PFSK-1 (cell line): ENCODE data around the gene ADCY6.

Source experiments
- FOXP2 ChIP-seq: optimal IDR thresholded peaks from 2 replicates; pipeline ENCODE3; 2011; ENCODE audit warnings: borderline replicate concordance, control low read depth, inconsistent platforms; ENCODE audit not compliant: insufficient read depth; ENCODE audit errors: extremely low read length, extremely low read depth
- POLR2AphosphoS5 ChIP-seq: IDR thresholded peaks from 2 replicates; pipeline ENCODE4 v1.6.1; 2012; ENCODE audit warnings: low read depth, mild to moderate bottlenecking, control low read depth, low read length, moderate library complexity
- SIN3A ChIP-seq: IDR thresholded peaks from 2 replicates; pipeline ENCODE4 v1.6.1; 2012; ENCODE audit warnings: mild to moderate bottlenecking, low read length, moderate library complexity, borderline replicate concordance; ENCODE audit not compliant: insufficient read depth
- TAF1 ChIP-seq: IDR thresholded peaks from 2 replicates; pipeline ENCODE4 v1.6.1; 2012; ENCODE audit warnings: low read length, control low read depth, borderline replicate concordance; ENCODE audit not compliant: insufficient read depth
- TF ChIP-seq, protein P1 (sequence below), 2 experiments: IDR thresholded peaks; 2 replicates each; pipeline versions ENCODE4 v1.6.1 to v1.8.0; 2011 to 2012; ENCODE audit warnings: low read depth in 2 of 2, low read length in 2 of 2, control low read depth in 1 of 2, inconsistent platforms in 1 of 2, mild to moderate bottlenecking in 1 of 2, moderate library complexity in 1 of 2; ENCODE audit not compliant: insufficient read depth in 1 of 2

The ADCY6 gene

DNA sequence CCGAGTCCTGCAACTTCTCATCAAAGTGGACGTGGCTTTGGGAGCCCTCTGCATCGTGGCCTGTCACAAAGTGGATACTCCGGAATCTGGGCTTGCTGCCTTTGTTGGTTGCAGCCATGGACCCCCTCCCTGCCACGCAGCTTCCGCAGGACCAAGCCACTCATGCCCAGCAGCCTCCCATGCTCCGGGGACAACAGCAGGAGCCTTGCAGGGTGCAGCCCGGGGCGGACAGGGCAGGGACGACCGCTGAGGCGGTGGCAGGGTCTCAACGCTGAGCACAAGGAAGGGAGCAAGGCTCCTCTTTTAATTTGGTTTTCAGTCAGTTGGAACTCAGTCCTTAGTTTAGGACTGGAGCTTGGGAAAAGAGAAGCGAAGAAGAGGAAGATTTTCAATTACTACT lies 12.1 kb upstream of the ADCY6 start:
- no peak for TF ChIP-seq TAF1
- TF ChIP-seq POLR2AphosphoS5 = no peak
- TF ChIP-seq FOXP2 = no peak
- no peak for TF ChIP-seq SIN3A

DNA sequence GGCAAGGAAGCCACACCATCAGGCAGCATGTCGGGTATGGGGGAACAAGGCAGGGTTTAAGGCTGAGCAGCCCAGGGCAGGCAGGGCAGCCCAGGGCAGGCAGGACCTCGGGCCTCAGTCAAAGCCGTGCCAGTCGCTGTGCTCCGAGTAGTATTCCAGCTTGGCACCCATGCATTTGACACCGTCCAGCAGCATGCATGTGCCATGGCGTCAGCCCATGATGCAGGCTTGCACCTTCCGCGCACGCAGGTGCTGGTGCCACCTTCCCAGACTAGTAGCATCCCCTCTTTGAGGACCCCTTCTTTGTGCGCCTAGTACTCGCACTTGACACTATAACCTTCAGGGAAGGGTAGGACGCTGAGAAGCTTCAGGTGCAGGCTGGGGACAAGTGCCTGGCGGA lies 11.6 kb upstream of the ADCY6 start:
- no peak for TF ChIP-seq SIN3A
- no peak for TF ChIP-seq FOXP2
- TF ChIP-seq POLR2AphosphoS5 = no peak

DNA sequence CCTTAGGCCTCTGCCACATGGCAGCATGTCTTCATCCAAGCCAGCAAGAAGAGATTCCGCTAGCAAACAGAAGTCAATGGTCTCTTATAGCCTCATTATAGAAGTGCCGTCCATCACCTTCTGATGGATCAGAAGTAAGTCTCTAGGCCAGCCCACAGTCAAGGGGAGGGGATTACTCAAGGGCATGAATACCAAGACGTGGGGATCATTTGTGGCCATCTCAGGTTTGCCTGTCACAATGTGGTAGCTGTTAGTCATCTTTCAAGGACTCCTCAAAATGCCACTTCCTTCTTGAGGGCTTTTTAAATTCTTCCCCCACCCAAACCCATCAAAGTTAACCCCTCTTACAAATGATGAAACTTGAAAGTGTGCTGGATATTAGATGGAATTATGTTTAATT lies 8.1 kb upstream of the ADCY6 start:
- no peak for TF ChIP-seq FOXP2
- TF ChIP-seq, protein P1, sequence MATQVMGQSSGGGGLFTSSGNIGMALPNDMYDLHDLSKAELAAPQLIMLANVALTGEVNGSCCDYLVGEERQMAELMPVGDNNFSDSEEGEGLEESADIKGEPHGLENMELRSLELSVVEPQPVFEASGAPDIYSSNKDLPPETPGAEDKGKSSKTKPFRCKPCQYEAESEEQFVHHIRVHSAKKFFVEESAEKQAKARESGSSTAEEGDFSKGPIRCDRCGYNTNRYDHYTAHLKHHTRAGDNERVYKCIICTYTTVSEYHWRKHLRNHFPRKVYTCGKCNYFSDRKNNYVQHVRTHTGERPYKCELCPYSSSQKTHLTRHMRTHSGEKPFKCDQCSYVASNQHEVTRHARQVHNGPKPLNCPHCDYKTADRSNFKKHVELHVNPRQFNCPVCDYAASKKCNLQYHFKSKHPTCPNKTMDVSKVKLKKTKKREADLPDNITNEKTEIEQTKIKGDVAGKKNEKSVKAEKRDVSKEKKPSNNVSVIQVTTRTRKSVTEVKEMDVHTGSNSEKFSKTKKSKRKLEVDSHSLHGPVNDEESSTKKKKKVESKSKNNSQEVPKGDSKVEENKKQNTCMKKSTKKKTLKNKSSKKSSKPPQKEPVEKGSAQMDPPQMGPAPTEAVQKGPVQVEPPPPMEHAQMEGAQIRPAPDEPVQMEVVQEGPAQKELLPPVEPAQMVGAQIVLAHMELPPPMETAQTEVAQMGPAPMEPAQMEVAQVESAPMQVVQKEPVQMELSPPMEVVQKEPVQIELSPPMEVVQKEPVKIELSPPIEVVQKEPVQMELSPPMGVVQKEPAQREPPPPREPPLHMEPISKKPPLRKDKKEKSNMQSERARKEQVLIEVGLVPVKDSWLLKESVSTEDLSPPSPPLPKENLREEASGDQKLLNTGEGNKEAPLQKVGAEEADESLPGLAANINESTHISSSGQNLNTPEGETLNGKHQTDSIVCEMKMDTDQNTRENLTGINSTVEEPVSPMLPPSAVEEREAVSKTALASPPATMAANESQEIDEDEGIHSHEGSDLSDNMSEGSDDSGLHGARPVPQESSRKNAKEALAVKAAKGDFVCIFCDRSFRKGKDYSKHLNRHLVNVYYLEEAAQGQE (IDR thresholded peaks at IDR 0.05; ENCODE audit: insufficient read depth in 1 of 2, low read depth in 2 of 2, low read length in 2 of 2) = no peak
- TF ChIP-seq SIN3A = no peak

DNA sequence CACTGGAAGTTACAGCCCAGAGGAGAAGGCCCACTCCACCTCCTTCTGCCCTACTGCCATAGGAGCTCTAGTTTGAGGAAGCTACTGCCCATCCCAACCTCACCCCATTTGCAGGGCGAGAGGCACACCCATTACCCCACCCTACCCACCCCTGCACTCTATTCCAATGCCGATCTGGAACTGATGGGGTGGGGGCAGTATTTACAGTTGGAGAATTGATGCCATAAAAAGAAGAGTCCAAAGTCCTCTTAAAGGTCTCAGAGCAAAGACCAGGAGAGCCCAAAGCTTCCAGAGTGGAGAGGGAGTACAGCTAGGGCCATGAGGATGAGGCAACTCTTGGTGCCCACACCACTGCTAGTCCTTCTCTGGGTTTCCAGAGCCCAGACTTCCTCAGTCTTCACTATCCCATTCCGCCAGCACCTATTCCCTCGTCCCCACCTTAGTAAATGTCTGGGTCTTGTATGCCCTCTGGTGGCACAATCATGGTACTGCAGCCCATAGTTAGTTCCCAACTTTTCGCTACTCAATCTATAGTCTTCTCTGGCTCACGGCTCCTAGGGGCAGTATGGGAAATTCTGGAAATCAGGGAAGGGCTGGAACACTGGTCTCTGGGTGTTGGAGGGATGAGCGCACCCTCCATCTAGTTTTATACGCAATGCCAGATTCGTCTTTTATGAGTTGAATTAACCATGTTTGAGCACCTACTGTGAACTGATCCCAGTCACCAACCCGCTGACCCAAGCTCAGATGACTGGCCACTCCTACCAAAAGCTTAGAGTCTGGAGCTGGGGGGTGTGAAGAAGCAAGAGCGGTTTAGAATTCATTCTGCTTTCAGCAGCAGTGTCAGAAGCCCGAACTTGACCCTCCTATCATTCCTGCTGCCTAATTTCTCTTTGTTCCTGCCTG lies 6.9 kb upstream of the ADCY6 start:
- TF ChIP-seq SIN3A (no peak), TAF1 (no peak), POLR2AphosphoS5 (no peak), FOXP2 (no peak)
- TF ChIP-seq, protein P1 (IDR thresholded peaks at IDR 0.05; ENCODE audit: insufficient read depth in 1 of 2, low read depth in 2 of 2, low read length in 2 of 2) = no peak

DNA sequence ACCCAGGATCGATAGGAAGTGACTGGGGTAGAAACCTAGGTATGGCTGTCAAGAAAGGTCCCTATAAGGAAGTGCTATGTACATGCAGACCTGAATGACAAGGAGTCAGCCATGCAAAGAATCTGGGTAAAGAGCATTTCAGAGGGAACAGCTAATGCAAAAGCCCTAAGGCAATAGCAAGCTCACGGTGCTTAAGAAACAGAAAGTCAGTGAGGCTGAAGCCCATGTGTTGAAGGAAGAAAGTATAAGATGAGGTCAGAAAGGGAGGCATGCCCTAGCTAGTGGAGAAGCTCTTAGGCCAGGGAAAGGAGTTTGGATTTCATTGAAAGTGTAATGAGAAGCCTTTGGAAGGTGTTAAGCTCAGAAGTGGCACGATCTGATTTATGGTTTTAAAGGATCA lies 6.0 kb upstream of the ADCY6 start:
- TF ChIP-seq POLR2AphosphoS5 = no peak
- TF ChIP-seq FOXP2 = no peak
- TF ChIP-seq, protein P1 (IDR thresholded peaks at IDR 0.05; ENCODE audit: insufficient read depth in 1 of 2, low read depth in 2 of 2, low read length in 2 of 2) = no peak
- TF ChIP-seq TAF1 = no peak
- no peak for TF ChIP-seq SIN3A

DNA sequence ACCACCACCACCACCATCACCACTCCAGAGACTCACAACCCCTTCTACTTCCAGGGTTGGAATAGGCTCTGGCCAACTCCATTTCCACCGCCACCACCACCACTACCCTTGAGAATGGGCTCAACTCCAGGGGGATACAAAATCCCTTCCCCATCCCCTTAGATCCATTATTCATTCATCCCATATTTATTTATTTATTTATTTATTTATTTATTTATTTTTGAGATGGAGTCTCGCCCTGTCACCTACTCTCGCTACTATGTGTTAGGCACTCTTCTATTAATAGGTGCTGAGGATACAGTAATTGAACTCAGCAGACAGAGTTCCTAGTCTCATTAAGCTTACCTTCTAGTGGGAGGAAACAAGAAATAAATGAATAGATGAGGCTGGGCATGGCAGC lies 4.8 kb upstream of the ADCY6 start:
- TF ChIP-seq TAF1 = no peak
- no peak for TF ChIP-seq SIN3A
- TF ChIP-seq POLR2AphosphoS5 = no peak
- TF ChIP-seq FOXP2 = no peak
- TF ChIP-seq, protein P1 (IDR thresholded peaks at IDR 0.05; ENCODE audit: insufficient read depth in 1 of 2, low read depth in 2 of 2, low read length in 2 of 2) = no peak
